ENCODE measurements around the gene ADSS1.

ADSS1 gene

GRCh38 chr14:104687601-104688504 is 36.2 kb upstream of the ADSS1 start:
- DNase-seq = peak; percentile 65

GRCh38 chr14:104688505-104689108 is 35.4 kb upstream of the ADSS1 start:
- no peak for DNase-seq

- DNase-seq = no peak
Observed at GRCh38 chr14:104689109-104689880, 34.7 kb upstream of the ADSS1 start, which contains the start of gene INF2. TSS of gene INF2 (plus strand) at chr14:104689618. CDS start at chr14:104701366, 11,748 bp downstream.

GRCh38 chr14:104689881-104690711 is 33.9 kb upstream of the ADSS1 start:
- DNase-seq = no peak

GRCh38 chr14:104690861-104691455 is 33.1 kb upstream of the ADSS1 start:
- no peak for DNase-seq

GRCh38 chr14:104691546-104692260 is 32.3 kb upstream of the ADSS1 start:
- DNase-seq = no peak

GRCh38 chr14:104692261-104692938 is 31.6 kb upstream of the ADSS1 start:
- DNase-seq = no peak

- no peak for DNase-seq
Observed at GRCh38 chr14:104692939-104693315, 31.1 kb upstream of the ADSS1 start.

- no peak for DNase-seq
Observed at GRCh38 chr14:104693482-104694431, 30.3 kb upstream of the ADSS1 start.

GRCh38 chr14:104694475-104694950 is 29.5 kb upstream of the ADSS1 start:
- no peak for DNase-seq

GRCh38 chr14:104694991-104695659 is 28.9 kb upstream of the ADSS1 start:
- peak; percentile 16 for DNase-seq

- no peak for DNase-seq
Observed at GRCh38 chr14:104695660-104696000, 28.4 kb upstream of the ADSS1 start.

GRCh38 chr14:104696671-104697316 is 27.2 kb upstream of the ADSS1 start:
- DNase-seq = no peak

- no peak for DNase-seq
Observed at GRCh38 chr14:104697317-104697703, 26.7 kb upstream of the ADSS1 start.

- DNase-seq = no peak
Observed at GRCh38 chr14:104697892-104698583, 26.0 kb upstream of the ADSS1 start.

GRCh38 chr14:104698688-104699425 is 25.2 kb upstream of the ADSS1 start:
- DNase-seq = no peak

- DNase-seq = no peak
Observed at GRCh38 chr14:104699426-104699748, 24.6 kb upstream of the ADSS1 start.
